GM23338 (cell line): ENCODE measurements around the gene MTHFR. TPM values are rescaled to one million over a fixed set of nuclear protein-coding genes. Genes with fewer than 3 reads are reported as not detected.
A peak's percentile ranks its signal among the peaks of the same experiment; 100 is the strongest.

Source experiments
- ATAC-seq: fragments of 200-7000 bp; cut with Tn5 transposase; 3 replicates; pipeline ENCODE4 v1.9.1; 2020
- DNase-seq: peaks from one replicate; pipeline ENCODE4 v3.0.0-alpha.2; 2015; ENCODE audit warnings: low spot score
- H2AFZ ChIP-seq: fragments of 200-600 bp; sonication (generic); 2 replicates; pipeline ENCODE4 v1.8.0; 2016; ENCODE audit warnings: antibody characterized with exemption, mild to moderate bottlenecking, moderate library complexity
- H3F3A ChIP-seq: fragments of 200-600 bp; sonication (generic); replicated peaks from 2 replicates; pipeline ENCODE4 v1.8.0; 2017; ENCODE audit warnings: antibody characterized with exemption, mixed run types, low read depth
- H3K27ac ChIP-seq: fragments of 200-600 bp; sonication (generic); 2 replicates; pipeline ENCODE4 v1.6.1; 2016; ENCODE audit warnings: low read depth
- H3K27me3 ChIP-seq: fragments of 200-600 bp; sonication (generic); 2 replicates; pipeline ENCODE4 v1.8.0; 2016; ENCODE audit warnings: mild to moderate bottlenecking, mixed run types, moderate library complexity; ENCODE audit not compliant: insufficient read depth
- H3K36me3 ChIP-seq: fragments of 200-600 bp; sonication (generic); 2 replicates; pipeline ENCODE4 v1.8.0; 2016; ENCODE audit warnings: mild to moderate bottlenecking; ENCODE audit not compliant: insufficient read depth
- H3K4me1 ChIP-seq: fragments of 200-600 bp; sonication (generic); 2 replicates; pipeline ENCODE4 v1.8.0; 2016; ENCODE audit warnings: mild to moderate bottlenecking, moderate library complexity; ENCODE audit not compliant: insufficient read depth
- H3K4me2 ChIP-seq: fragments of 200-600 bp; sonication (generic); 2 replicates; pipeline ENCODE4 v1.7.1; 2017; ENCODE audit warnings: mixed run types
- H3K4me3 ChIP-seq: fragments of 200-600 bp; sonication (generic); 2 replicates; pipeline ENCODE4 v1.6.1; 2016; ENCODE audit warnings: mixed run types
- H3K79me2 ChIP-seq: fragments of 200-600 bp; sonication (generic); replicated peaks from 2 replicates; pipeline ENCODE4 v1.8.0; 2017; ENCODE audit warnings: mild to moderate bottlenecking; ENCODE audit not compliant: insufficient read depth
- H3K9me2 ChIP-seq: fragments of 200-600 bp; sonication (generic); 2 replicates; pipeline ENCODE4 v1.8.0; 2017; ENCODE audit not compliant: insufficient read depth
- H4K20me1 ChIP-seq: fragments of 200-600 bp; sonication (generic); replicated peaks from 2 replicates; pipeline ENCODE4 v1.8.0; 2017; ENCODE audit warnings: mild to moderate bottlenecking; ENCODE audit not compliant: insufficient read depth
- H3K27ac Mint-ChIP-seq: 2 replicates; pipeline ENCODE4 v1.8.0; 2020; ENCODE audit warnings: inconsistent platforms, mild to moderate bottlenecking, moderate library complexity, mixed read lengths
- H3K27me3 Mint-ChIP-seq: 3 replicates; pipeline ENCODE4 v1.8.0; 2022; ENCODE audit warnings: low read depth, mild to moderate bottlenecking, moderate library complexity, mixed read lengths, inconsistent platforms; ENCODE audit not compliant: insufficient read depth, poor library complexity
- H3K36me3 Mint-ChIP-seq: 3 replicates; pipeline ENCODE4 v1.8.0; 2021; ENCODE audit warnings: low read depth, mild to moderate bottlenecking, inconsistent platforms, moderate library complexity, mixed read lengths
- H3K4me1 Mint-ChIP-seq: 3 replicates; pipeline ENCODE4 v1.8.0; 2020; ENCODE audit warnings: mild to moderate bottlenecking, inconsistent platforms, mixed read lengths
- H3K4me3 Mint-ChIP-seq: 3 replicates; pipeline ENCODE4 v1.8.0; 2021; ENCODE audit warnings: moderate library complexity, mild to moderate bottlenecking, inconsistent platforms, mixed read lengths
- H3K9me3 Mint-ChIP-seq: 3 replicates; pipeline ENCODE4 v1.8.0; 2020; ENCODE audit warnings: moderate library complexity, mild to moderate bottlenecking, inconsistent platforms, mixed read lengths
- CREB1 ChIP-seq: fragments of 250-450 bp; sonication (Bioruptor Pico); IDR thresholded peaks from 2 replicates; pipeline ENCODE4 v1.5.0; 2020; ENCODE audit warnings: low read depth, mild to moderate bottlenecking, moderate library complexity
- ETS1 ChIP-seq: IDR thresholded peaks from 2 replicates; pipeline ENCODE4 v1.6.1; 2016; ENCODE audit warnings: antibody characterized with exemption
- EZH2 ChIP-seq: fragments of 200-600 bp; sonication (generic); IDR thresholded peaks from one replicate; pipeline ENCODE4 v1.8.0; 2017; ENCODE audit warnings: antibody characterized with exemption, mild to moderate bottlenecking, low read depth; ENCODE audit not compliant: unreplicated experiment
- EZH2phosphoT487 ChIP-seq: fragments of 200-600 bp; sonication (generic); IDR thresholded peaks from one replicate; pipeline ENCODE4 v1.8.1; 2018; ENCODE audit warnings: antibody characterized with exemption; ENCODE audit not compliant: unreplicated experiment
- JUNB ChIP-seq: IDR thresholded peaks from one replicate; pipeline ENCODE4 v1.6.1; 2016; ENCODE audit warnings: antibody characterized with exemption; ENCODE audit not compliant: unreplicated experiment
- NANOG ChIP-seq: IDR thresholded peaks from 2 replicates; pipeline ENCODE4 v1.6.1; 2016; ENCODE audit warnings: antibody characterized with exemption, borderline replicate concordance
- POLR2AphosphoS5 ChIP-seq: IDR thresholded peaks from 2 replicates; pipeline ENCODE4 v1.6.1; 2016; ENCODE audit warnings: antibody characterized with exemption, low read depth
- REST ChIP-seq: IDR thresholded peaks from one replicate; pipeline ENCODE4 v1.6.1; 2018; ENCODE audit warnings: antibody characterized with exemption; ENCODE audit not compliant: unreplicated experiment
- STAT1 ChIP-seq: IDR thresholded peaks from one replicate; pipeline ENCODE4 v1.6.1; 2016; ENCODE audit warnings: antibody characterized with exemption; ENCODE audit not compliant: unreplicated experiment
- ZNF114 ChIP-seq: fragments of 250-450 bp; sonication (Bioruptor Pico); IDR thresholded peaks from 2 replicates; pipeline ENCODE4 v1.5.0; 2020; ENCODE audit warnings: mild to moderate bottlenecking, moderate library complexity
- ZNF331 ChIP-seq: fragments of 250-450 bp; sonication (Bioruptor Pico); IDR thresholded peaks from 2 replicates; pipeline ENCODE4 v1.5.0; 2020; ENCODE audit warnings: low read depth, mild to moderate bottlenecking, moderate library complexity
- ZNF462 ChIP-seq: fragments of 250-450 bp; sonication (Bioruptor Pico); IDR thresholded peaks from 2 replicates; pipeline ENCODE4 v1.5.0; 2020; ENCODE audit warnings: mild to moderate bottlenecking, moderate library complexity
- polyA plus RNA-seq: library from polyadenylated mRNA; unstranded; fragments of >200 nt; fragmentation: Nextera tagmentation; extraction: Ambion mirVana; gene quantifications from 2 replicates; pipeline ENCODE4 v1.2.1, GENCODE V29; 2016
- total RNA-seq: library from RNA; depleted of rRNA; stranded (reverse); fragments of >200 nt; shearing (Covaris generic); gene quantifications from 2 replicates; pipeline ENCODE4 v1.2.3, GENCODE V29; 2014
- TF ChIP-seq, protein P1 (sequence below), 2 experiments: fragments of 200-600 bp in 1 of 2; sonication (generic) in 1 of 2; conservative IDR thresholded peaks; 2 replicates each; pipeline versions ENCODE4 v1.5.1 to v1.6.1; 2016 to 2017; ENCODE audit warnings: antibody characterized with exemption in 2 of 2, low read depth in 2 of 2, mild to moderate bottlenecking in 2 of 2, moderate library complexity in 1 of 2

Gene MTHFR
- total and polyA plus RNA-seq, 2 experiments from 2014 or later = 6.9 to 21.6 TPM

DNA sequence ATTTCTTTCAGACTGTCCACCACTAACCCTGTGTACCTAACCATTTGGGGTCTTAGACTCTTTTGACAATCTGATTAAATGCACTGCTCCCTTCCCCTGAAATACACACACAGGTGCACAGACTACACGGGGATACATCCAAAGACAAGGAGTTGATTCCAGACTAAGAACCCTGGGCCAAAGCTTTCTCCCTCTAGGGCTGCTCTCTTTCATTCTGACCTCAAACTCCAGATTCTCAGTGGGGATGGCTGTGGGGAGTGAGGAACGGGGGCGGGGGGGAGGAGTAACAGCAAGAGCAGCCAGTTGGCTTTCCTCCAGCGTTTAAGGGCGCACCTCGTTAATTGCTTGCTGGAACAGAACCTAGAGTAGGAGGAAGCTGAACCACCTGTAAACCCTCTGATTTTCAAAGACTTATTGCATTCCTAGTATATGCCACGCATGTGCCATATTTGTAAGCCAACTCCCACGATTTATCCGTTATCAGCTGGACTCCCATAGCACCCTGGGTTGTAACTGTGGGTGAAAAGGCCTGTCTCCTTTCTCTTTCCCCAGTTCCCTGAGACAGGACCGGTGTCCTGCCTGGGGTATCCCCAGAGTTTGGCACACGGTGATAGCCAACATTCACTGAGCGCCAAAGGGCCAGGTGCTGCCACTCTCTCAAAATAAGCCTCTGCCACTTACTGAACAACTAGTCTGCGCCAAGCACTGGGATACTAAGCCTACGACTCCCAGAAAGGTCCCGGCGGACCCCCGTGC, 920 bp downstream of the MTHFR start:
- Mint-ChIP-seq H3K4me3 (peak overlapping the region; percentile 92), H3K4me1 (peaks cover 53% of the 10 kb centered on the region), H3K27me3 (peaks cover 12% of the 10 kb centered on the region), H3K27ac (peak overlapping the region; percentile 72), H3K9me3 (peaks cover 2% of the 10 kb centered on the region; the same call in 1 of the 3 replicates), H3K36me3 (peaks cover 43% of the 10 kb centered on the region)
- peak overlapping the region; percentile 94 for H3K27ac ChIP-seq
- no peak for ATAC-seq
- peaks cover 47% of the 10 kb centered on the region for H3K79me2 ChIP-seq
- H3K9me2 ChIP-seq = no peaks in the 10 kb centered on the region
- TF ChIP-seq CREB1 (CRISPR knock-in tag) (no peak), EZH2 (no peak), NANOG (no peak), ETS1 (no peak), POLR2AphosphoS5 (no peak), ZNF114 (no peak), REST (no peak), ZNF331 (CRISPR knock-in tag) (no peak), ZNF462 (CRISPR knock-in tag) (no peak), JUNB (no peak), EZH2phosphoT487 (no peak), STAT1 (no peak)
- TF ChIP-seq, protein P1, sequence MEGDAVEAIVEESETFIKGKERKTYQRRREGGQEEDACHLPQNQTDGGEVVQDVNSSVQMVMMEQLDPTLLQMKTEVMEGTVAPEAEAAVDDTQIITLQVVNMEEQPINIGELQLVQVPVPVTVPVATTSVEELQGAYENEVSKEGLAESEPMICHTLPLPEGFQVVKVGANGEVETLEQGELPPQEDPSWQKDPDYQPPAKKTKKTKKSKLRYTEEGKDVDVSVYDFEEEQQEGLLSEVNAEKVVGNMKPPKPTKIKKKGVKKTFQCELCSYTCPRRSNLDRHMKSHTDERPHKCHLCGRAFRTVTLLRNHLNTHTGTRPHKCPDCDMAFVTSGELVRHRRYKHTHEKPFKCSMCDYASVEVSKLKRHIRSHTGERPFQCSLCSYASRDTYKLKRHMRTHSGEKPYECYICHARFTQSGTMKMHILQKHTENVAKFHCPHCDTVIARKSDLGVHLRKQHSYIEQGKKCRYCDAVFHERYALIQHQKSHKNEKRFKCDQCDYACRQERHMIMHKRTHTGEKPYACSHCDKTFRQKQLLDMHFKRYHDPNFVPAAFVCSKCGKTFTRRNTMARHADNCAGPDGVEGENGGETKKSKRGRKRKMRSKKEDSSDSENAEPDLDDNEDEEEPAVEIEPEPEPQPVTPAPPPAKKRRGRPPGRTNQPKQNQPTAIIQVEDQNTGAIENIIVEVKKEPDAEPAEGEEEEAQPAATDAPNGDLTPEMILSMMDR (conservative IDR thresholded peaks at IDR 0.05; ENCODE audit: low read depth in 2 of 2) = no peak
- H3K36me3 ChIP-seq = peaks cover 13% of the 10 kb centered on the region; the same call in 1 of the 2 replicates
- H3F3A ChIP-seq = peaks cover 22% of the 10 kb centered on the region; the same call in 1 of the 2 replicates
- peak overlapping the region; percentile 98 for H3K4me3 ChIP-seq
- H3K27me3 ChIP-seq = no peaks in the 10 kb centered on the region
- peak; percentile 36 for DNase-seq
- peaks cover 36% of the 10 kb centered on the region for H3K4me1 ChIP-seq
- peak overlapping the region; percentile 100 for H3K4me2 ChIP-seq
- H2AFZ ChIP-seq = 0 out of 2 replicates have a peak overlapping the region, but pooled peaks have one; percentile 74
- 0 out of 2 replicates have a peak, but pooled peaks cover 6% of the 10 kb centered on the region for H4K20me1 ChIP-seq
